GM12864 (cell line): ENCODE data around the gene ATP5F1D.

Experiments
- DNase-seq: peaks from one replicate; pipeline ENCODE4 v3.0.0-alpha.2; 2011; ENCODE audit warnings: low read depth
- H3K4me3 ChIP-seq: 2 replicates; pipeline ENCODE4 v1.5.1; 2011; ENCODE audit warnings: mild to moderate bottlenecking, low read depth, low read length, control low read depth
- CTCF ChIP-seq: IDR thresholded peaks from 2 replicates; pipeline ENCODE4 v1.5.1; 2011; ENCODE audit warnings: low read depth, mild to moderate bottlenecking, moderate library complexity, low read length, control low read depth, inconsistent platforms; ENCODE audit errors: missing control alignments

Gene ATP5F1D

DNA sequence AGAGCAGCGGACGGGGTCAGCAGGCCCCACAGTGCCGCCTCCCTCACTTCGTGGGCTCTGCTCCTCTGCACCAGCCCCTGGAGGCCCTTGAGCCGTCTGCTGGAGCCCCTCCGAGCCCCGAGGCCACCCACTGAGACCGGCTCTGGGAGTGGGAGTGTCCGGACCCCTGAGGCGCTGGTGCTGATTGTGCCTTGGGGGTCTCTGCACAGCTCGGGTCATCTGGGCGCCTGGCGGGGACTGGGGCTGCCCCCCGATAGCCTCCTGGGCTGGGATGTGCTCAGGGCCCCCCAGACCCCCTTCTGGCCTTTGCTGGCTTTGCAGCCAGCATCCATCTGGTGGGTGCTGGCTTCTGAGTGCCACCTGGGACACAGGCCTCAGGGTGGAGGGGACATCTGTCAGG, 19.2 kb upstream of the ATP5F1D start:
- H3K4me3 ChIP-seq = no peak overlapping the region
- peak; percentile 46 for TF ChIP-seq CTCF
- no peak for DNase-seq

- DNase-seq = no peak
- no peak overlapping the region for H3K4me3 ChIP-seq
- TF ChIP-seq CTCF = peak; percentile 75
Measured at GRCh38 chr19:1223018-1223855, 18.3 kb upstream of the ATP5F1D start.

GRCh38 chr19:1224047-1224825, 17.3 kb upstream of the ATP5F1D start:
- TF ChIP-seq CTCF = no peak
- no peak overlapping the region for H3K4me3 ChIP-seq
- DNase-seq = no peak

DNA sequence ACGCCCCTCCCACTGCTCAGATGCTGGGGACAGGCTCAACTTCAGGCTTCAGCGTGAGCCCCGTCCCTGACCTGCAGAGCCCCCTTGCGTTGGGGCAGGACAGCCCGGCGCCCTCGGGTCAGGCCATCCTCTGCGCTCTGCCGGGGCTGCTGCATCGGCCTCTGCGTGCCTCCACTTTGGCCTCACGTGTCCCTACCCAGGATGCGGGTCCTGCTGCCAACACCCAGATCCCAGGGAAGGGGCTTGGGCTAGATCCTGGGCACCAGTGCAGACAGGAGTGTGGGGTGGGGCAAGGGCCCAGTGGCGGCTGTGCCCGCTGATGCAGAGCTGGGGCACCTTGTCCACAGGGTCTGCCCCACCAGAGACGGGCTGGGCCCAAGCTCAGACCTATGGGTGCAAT, 16.7 kb upstream of the ATP5F1D start:
- no peak for TF ChIP-seq CTCF
- H3K4me3 ChIP-seq = no peak overlapping the region
- no peak for DNase-seq

GRCh38 chr19:1225440-1226226, 15.9 kb upstream of the ATP5F1D start:
- no peak overlapping the region for H3K4me3 ChIP-seq
- TF ChIP-seq CTCF = no peak
- DNase-seq = no peak

GRCh38 chr19:1226227-1226518, 15.4 kb upstream of the ATP5F1D start:
- DNase-seq = no peak

More at GRCh38 chr19:1226227-1226518, 15.4 kb upstream of the ATP5F1D start:
- H3K4me3 ChIP-seq = no peak overlapping the region
- no peak for TF ChIP-seq CTCF
